Measurements from ENCODE around the gene GRK2. TPM values are rescaled to one million over a fixed set of nuclear protein-coding genes. Genes with fewer than 3 reads are reported as not detected.

The GRK2 gene
- total and polyA plus RNA-seq, 2 of the 8 experiments (the other 6 are each of a cell fraction or from before 2014, with no cell fraction given) = 47.3 to 49.7 TPM

DNA sequence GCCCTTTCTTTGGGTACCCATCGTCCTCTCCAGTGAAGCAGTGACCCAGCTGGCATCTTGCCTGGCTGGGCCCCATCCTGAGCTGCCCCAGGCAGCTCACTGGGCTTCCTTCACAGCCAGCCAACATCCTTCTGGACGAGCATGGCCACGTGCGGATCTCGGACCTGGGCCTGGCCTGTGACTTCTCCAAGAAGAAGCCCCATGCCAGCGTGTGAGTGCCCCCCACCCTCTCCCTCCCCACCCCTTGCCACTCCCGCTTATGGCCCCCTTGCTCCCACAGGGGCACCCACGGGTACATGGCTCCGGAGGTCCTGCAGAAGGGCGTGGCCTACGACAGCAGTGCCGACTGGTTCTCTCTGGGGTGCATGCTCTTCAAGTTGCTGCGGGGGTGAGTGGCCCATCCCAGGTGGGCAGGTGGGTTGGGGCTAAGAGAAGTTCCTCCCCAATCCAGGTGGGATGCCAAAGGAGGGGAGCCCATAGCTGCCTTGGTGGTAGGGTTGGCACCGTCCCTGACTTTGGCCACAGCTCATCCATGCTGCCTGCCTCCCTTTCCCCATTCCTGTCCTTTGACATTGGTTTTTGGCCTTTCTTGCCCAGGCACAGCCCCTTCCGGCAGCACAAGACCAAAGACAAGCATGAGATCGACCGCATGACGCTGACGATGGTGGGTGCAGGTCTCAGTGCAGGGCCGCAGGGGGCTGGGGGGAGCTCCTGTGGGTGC, 16.0 kb downstream of the GRK2 start:
- no peak overlapping the region for H2AK5ac ChIP-seq (ENCODE audit: low read depth, low read length)
- no peak overlapping the region for H3K27ac ChIP-seq (ENCODE audit: low read depth, low read length)
- no peak overlapping the region for H2BK5ac ChIP-seq (ENCODE audit: low read depth, low read length)
- no peak overlapping the region for H3K23ac ChIP-seq (ENCODE audit: insufficient read length)
- H3K27me3 ChIP-seq (replicated peaks in 1 of 4; ENCODE audit: control insufficient read depth in 3 of 4, extremely low read depth in 1 of 4, insufficient read depth in 3 of 4, low read length in 3 of 4) = no peaks in the 10 kb centered on the region
- no peak overlapping the region for H3K4me2 ChIP-seq (ENCODE audit: insufficient read depth in 1 of 2, low read depth in 2 of 2, low read length in 2 of 2)
- H3K14ac ChIP-seq (ENCODE audit: insufficient read length) = no peak overlapping the region
- no peak overlapping the region for H2BK20ac ChIP-seq (ENCODE audit: low read length)
- H3K79me1 ChIP-seq (ENCODE audit: low read depth, low read length) = no peaks in the 10 kb centered on the region
- H3K36me3 ChIP-seq (ENCODE audit: control insufficient read depth in 2 of 4, insufficient read depth in 4 of 4, low read length in 3 of 4) = peaks cover 13 to 55% (median 38%) of the 10 kb centered on the region in 4 experiments
- WGBS, 2 experiments (ENCODE audit: extremely low coverage in 1 of 2, insufficient coverage in 1 of 2, insufficient read length in 1 of 2, insufficient replicate concordance in 2 of 2, low coverage in 1 of 2, low lambda C conversion rate in 2 of 2, missing lambda C conversion rate in 1 of 2) = 90% methylated on average over 18 of the region's 20 CpGs; no CpG with 5 or more reads in 1 of the 2 experiments
- no peak overlapping the region for H2BK12ac ChIP-seq (ENCODE audit: low read depth, low read length)
- no peaks in the 10 kb centered on the region for H3K9me3 ChIP-seq (ENCODE audit: insufficient read depth in 2 of 2, low read depth in 1 of 2, low read length in 1 of 2)
- DNase-seq (ENCODE audit: low read depth in 1 of 2, low spot score in 2 of 2) (no peak), FAIRE-seq (no peak)
- no peak overlapping the region for H2BK15ac ChIP-seq (ENCODE audit: low read length)
- H3K79me2 ChIP-seq (ENCODE audit: control insufficient read depth in 1 of 2, insufficient read depth in 2 of 2, low read length in 2 of 2) = 0 out of 4 replicates have a peak, but pooled peaks cover 0 to 2% of the 10 kb centered on the region in 2 experiments
- H3K18ac ChIP-seq (ENCODE audit: extremely low read depth, low read length) = no peak overlapping the region
- no peak overlapping the region for H4K5ac ChIP-seq (ENCODE audit: insufficient read length, low read depth, low read length)
- H4K8ac ChIP-seq (ENCODE audit: extremely low read depth, insufficient read depth, low read length) = no peak overlapping the region; the same call in 1 of the 2 replicates
- no peak overlapping the region for H2AFZ ChIP-seq (ENCODE audit: low read length)
- H3K4me3 ChIP-seq (ENCODE audit: extremely low read depth in 1 of 4, insufficient read depth in 2 of 4, low read depth in 3 of 4, low read length in 4 of 4) = no peak overlapping the region
- peaks cover 0 to 8% (median 5%) of the 10 kb centered on the region in 4 experiments; a peak in 6 of 7 replicates for H3K4me1 ChIP-seq (replicated peaks in 1 of 4; ENCODE audit: control insufficient read depth in 3 of 4, insufficient read depth in 4 of 4, low read length in 3 of 4)
- H2BK120ac ChIP-seq (replicated peaks; ENCODE audit: low read depth, low read length) = no peak overlapping the region
- peaks cover 0 to 2% of the 10 kb centered on the region in 2 experiments for H4K20me1 ChIP-seq (replicated peaks in 1 of 2; ENCODE audit: control insufficient read depth in 1 of 2, insufficient read depth in 2 of 2, low read length in 2 of 2)
- H3K9ac ChIP-seq (replicated peaks in 1 of 4; ENCODE audit: extremely low read depth in 1 of 4, low read depth in 3 of 4, low read length in 3 of 4) = no peak overlapping the region
- H4K91ac ChIP-seq (replicated peaks; ENCODE audit: insufficient read length, low read length) = no peak overlapping the region
- ChIA-PET CTCF (ENCODE audit: partially characterized antibody) (interaction anchor here (0.6 to 3.6 kb wide), 12 partner anchors 9 to 208 kb away, joined by 3 to 19 read pairs (median 4); partner anchors contain the start of gene SSH3), POLR2A (ENCODE audit: partially characterized antibody) (interaction anchor here (2.1 kb wide), 1 partner anchor 12 kb away, joined by 5 read pairs; no protein-coding TSS in a partner anchor)
- no peak overlapping the region for H3K56ac ChIP-seq (replicated peaks; ENCODE audit: insufficient read length, low read depth, low read length)
- no peaks in the 10 kb centered on the region for H3K23me2 ChIP-seq (ENCODE audit: low read depth, low read length)
- H3K4ac ChIP-seq (replicated peaks; ENCODE audit: insufficient read length, low read depth, low read length) = no peak overlapping the region
- TF ChIP-seq NRF1 (IDR thresholded peaks at IDR 0.05; ENCODE audit: low read depth, low read length) (no peak), ZNF274 (IDR thresholded peaks at IDR 0.05; ENCODE audit: borderline replicate concordance, extremely low read depth, low read length) (no peak), ASH2L (IDR thresholded peaks at IDR 0.05; ENCODE audit: low read length) (no peak), NANOG (IDR thresholded peaks at IDR 0.05; ENCODE audit: insufficient read depth, low read depth, low read length, poor library complexity, severe bottlenecking) (no peak), BACH1 (IDR thresholded peaks at IDR 0.05; ENCODE audit: low read length) (no peak), POLR2AphosphoS5 (IDR thresholded peaks at IDR 0.05; ENCODE audit: low read depth, low read length) (no peak), USF2 (IDR thresholded peaks at IDR 0.05; ENCODE audit: low read length) (no peak), MAX (IDR thresholded peaks at IDR 0.05) (no peak), SIRT6 (IDR thresholded peaks at IDR 0.05; ENCODE audit: low read length) (no peak), SAP30 (IDR thresholded peaks at IDR 0.05; ENCODE audit: insufficient read depth, insufficient replicate concordance, low read length) (no peak), RXRA (IDR thresholded peaks at IDR 0.05; ENCODE audit: insufficient read depth, low read depth, low read length) (no peak)

Measured in H1 (cell line).